OCI-LY7 (cell line): ENCODE data around the gene GOSR2. TPM values are rescaled to one million over a fixed set of nuclear protein-coding genes. Genes with fewer than 3 reads are reported as not detected.

ENCODE experiments used
- BruUV-seq: library from RNA; stranded (reverse); fragments of 400-500 nt; replicated peaks from 2 replicates; lab custom pipeline; 2021; lab: Mats Ljungman, UMichigan
- CTCF ChIA-PET: fragments of 300-600 bp; sonication (Branson Sonifier 250); formaldehyde crosslinking; loops from one replicate; lab custom pipeline; 2022; ENCODE audit warnings: antibody characterized with exemption; ENCODE audit not compliant: unreplicated experiment; lab: Charles Lee
- POLR2A ChIA-PET: fragments of 300-600 bp; sonication (Branson Sonifier 250); formaldehyde crosslinking; loops from one replicate; lab custom pipeline; 2022; ENCODE audit warnings: antibody characterized with exemption; lab: Charles Lee
- DNase-seq: peaks from one replicate; pipeline ENCODE4 v3.0.0-alpha.2; 2015; ENCODE audit warnings: low spot score
- H2AFZ ChIP-seq: fragments of 200-600 bp; sonication (generic), shearing (Covaris generic); 2 replicates; pipeline ENCODE4 v1.6.1; 2014; ENCODE audit warnings: mild to moderate bottlenecking, antibody characterized with exemption, low read length, moderate library complexity
- H3K27ac ChIP-seq: fragments of 200-600 bp; sonication (generic); 2 replicates; pipeline ENCODE4 v1.5.1; 2014; ENCODE audit warnings: mixed run types, low read depth, mild to moderate bottlenecking, moderate library complexity, low read length, inconsistent platforms; ENCODE audit not compliant: poor library complexity, severe bottlenecking
- H3K36me3 ChIP-seq: fragments of 200-600 bp; sonication (generic); 2 replicates; pipeline ENCODE4 v1.6.1; 2014; ENCODE audit warnings: mild to moderate bottlenecking, antibody characterized with exemption, low read length, moderate library complexity, mixed read lengths; ENCODE audit not compliant: insufficient read depth
- H3K4me1 ChIP-seq: fragments of 200-600 bp; sonication (generic); 2 replicates; pipeline ENCODE4 v1.5.1; 2014; ENCODE audit warnings: mild to moderate bottlenecking, low read length; ENCODE audit not compliant: insufficient read depth, poor library complexity, severe bottlenecking
- H3K4me2 ChIP-seq: fragments of 200-600 bp; sonication (generic); 2 replicates; pipeline ENCODE4 v1.6.1; 2014; ENCODE audit warnings: mild to moderate bottlenecking, low read length
- H3K4me3 ChIP-seq: fragments of 200-600 bp; sonication (generic); 2 replicates; pipeline ENCODE4 v1.5.1; 2014; ENCODE audit warnings: mild to moderate bottlenecking, low read depth, low read length; ENCODE audit not compliant: poor library complexity, severe bottlenecking
- H3K79me2 ChIP-seq: fragments of 200-600 bp; sonication (generic); 2 replicates; pipeline ENCODE4 v1.6.1; 2016; ENCODE audit warnings: low read depth, mild to moderate bottlenecking, low read length, moderate library complexity, mixed read lengths; ENCODE audit not compliant: insufficient read depth
- H3K9me2 ChIP-seq: fragments of 200-600 bp; sonication (generic); 2 replicates; pipeline ENCODE4 v1.6.1; 2016; ENCODE audit warnings: mild to moderate bottlenecking, low read length, mixed read lengths; ENCODE audit not compliant: insufficient read depth
- H3K9me3 ChIP-seq: fragments of 200-600 bp; sonication (generic); 2 replicates; pipeline ENCODE4 v1.6.1; 2014; ENCODE audit warnings: mild to moderate bottlenecking, mixed run types, low read length, mixed read lengths
- H4K20me1 ChIP-seq: fragments of 200-600 bp; sonication (generic); 2 replicates; pipeline ENCODE4 v1.6.1; 2014; ENCODE audit warnings: mild to moderate bottlenecking, antibody characterized with exemption, low read length, moderate library complexity, mixed read lengths; ENCODE audit not compliant: insufficient read depth
- EZH2phosphoT487 ChIP-seq: fragments of 200-600 bp; sonication (generic); IDR thresholded peaks from 2 replicates; pipeline ENCODE4 v1.6.1; 2018; ENCODE audit warnings: low read depth, borderline replicate concordance, mild to moderate bottlenecking, mixed run types, antibody characterized with exemption, low read length, moderate library complexity, mixed read lengths
- intact Hi-C: fragments of 100-400 bp; cut with micrococcal nuclease; formaldehyde crosslinking; loops from one replicate; pipeline ENCODE4 v1.10.0; 2022; ENCODE audit not compliant: unreplicated experiment
- total RNA-seq, 2 experiments: library from RNA; depleted of rRNA in 1 of 2; stranded (reverse); fragments of >200 nt in 1 of 2; shearing (Covaris generic) in 1 of 2; gene quantifications; 2 replicates each; pipeline ENCODE4 v1.2.3, GENCODE V29; 2014 to 2022
- TF ChIP-seq, protein P1 (sequence below): fragments of 200-600 bp; sonication (generic); conservative IDR thresholded peaks from 2 replicates; pipeline ENCODE4 v1.5.1; 2014; ENCODE audit warnings: mild to moderate bottlenecking, antibody characterized with exemption, low read length, moderate library complexity, mixed read lengths

Gene GOSR2
- total RNA-seq, 2 experiments from 2014 or later, result 46.5 to 62.8 TPM

DNA sequence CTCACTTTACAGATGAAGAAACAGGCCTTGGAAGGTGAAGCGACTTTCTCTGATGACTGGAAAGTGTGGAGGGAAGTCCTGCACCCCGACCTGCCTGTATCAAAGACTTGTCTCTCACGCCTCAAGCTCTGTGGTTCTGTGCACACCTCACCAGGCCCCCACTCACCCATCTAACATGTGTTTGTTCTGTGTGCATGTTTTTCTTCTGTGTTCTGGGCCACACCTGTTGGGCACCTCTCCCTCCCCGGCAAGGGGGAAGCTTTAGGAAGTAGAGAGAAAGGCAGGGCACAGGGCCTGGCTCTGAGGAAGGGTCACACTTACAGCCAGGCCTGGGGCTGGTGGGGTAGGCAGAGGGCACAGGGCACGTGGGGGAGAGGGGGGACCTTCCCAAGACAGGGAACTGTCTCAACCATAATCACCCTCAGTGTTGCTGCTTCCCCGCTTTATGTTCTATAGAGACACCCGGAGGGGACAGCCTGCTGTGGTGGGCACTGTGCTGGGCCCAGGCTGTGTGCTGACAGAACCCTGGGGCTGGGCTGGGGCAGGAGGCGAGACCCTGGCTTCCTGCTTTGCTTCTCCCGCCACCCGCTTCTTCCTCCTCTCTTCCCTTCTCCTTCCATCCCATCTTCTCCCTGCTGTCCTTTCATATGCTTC, 48.8 kb downstream of the GOSR2 start:
- BruUV-seq, result no TSS peak
- Histone ChIP-seq H3K36me3 (no peaks in the 10 kb centered on the region), H3K27ac (no peak overlapping the region), H3K9me2 (no peaks in the 10 kb centered on the region), H3K9me3 (no peaks in the 10 kb centered on the region), H4K20me1 (no peaks in the 10 kb centered on the region), H3K79me2 (no peaks in the 10 kb centered on the region), H3K4me3 (no peak overlapping the region), H3K4me2 (no peak overlapping the region), H2AFZ (no peak overlapping the region), H3K4me1 (peaks cover under 1% of the 10 kb centered on the region)
- no peak for DNase-seq
- POLR2A ChIA-PET, result interaction anchor here (0.6 to 0.7 kb wide), 3 partner anchors 12 to 296 kb away, joined by 3 read pairs; no protein-coding TSS in a partner anchor
- no peak for TF ChIP-seq EZH2phosphoT487
- TF ChIP-seq, protein P1, sequence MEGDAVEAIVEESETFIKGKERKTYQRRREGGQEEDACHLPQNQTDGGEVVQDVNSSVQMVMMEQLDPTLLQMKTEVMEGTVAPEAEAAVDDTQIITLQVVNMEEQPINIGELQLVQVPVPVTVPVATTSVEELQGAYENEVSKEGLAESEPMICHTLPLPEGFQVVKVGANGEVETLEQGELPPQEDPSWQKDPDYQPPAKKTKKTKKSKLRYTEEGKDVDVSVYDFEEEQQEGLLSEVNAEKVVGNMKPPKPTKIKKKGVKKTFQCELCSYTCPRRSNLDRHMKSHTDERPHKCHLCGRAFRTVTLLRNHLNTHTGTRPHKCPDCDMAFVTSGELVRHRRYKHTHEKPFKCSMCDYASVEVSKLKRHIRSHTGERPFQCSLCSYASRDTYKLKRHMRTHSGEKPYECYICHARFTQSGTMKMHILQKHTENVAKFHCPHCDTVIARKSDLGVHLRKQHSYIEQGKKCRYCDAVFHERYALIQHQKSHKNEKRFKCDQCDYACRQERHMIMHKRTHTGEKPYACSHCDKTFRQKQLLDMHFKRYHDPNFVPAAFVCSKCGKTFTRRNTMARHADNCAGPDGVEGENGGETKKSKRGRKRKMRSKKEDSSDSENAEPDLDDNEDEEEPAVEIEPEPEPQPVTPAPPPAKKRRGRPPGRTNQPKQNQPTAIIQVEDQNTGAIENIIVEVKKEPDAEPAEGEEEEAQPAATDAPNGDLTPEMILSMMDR, result no peak
- CTCF ChIA-PET, result interaction anchor here (0.6 to 0.7 kb wide), 2 partner anchors 11 to 20 kb away, joined by 3 read pairs; no protein-coding TSS in a partner anchor
- intact Hi-C loops, result no loop called here

DNA sequence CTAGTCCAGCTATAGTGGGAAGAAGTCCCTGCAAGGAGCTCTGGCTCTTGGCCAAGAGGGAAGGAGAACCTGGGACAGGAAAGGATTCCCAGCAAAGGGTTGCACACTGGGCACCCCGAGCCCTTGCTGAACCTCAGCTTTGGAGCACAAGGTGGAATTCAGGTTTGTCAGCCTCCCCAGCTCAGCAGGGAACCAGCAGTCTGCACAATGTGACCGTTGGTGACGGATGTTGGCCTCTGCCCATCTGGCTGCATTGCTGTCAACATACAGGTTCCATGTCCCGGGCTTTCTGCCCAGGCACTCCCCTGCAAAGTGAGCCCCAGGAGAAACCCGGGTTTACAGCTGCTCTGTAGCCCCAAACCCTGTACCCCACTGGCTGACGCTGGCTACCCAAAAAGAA, 49.4 kb downstream of the GOSR2 start:
- CTCF ChIA-PET, result no interaction called here
- Histone ChIP-seq H3K79me2 (no peaks in the 10 kb centered on the region), H3K9me2 (no peaks in the 10 kb centered on the region), H3K4me2 (no peak overlapping the region), H3K9me3 (no peaks in the 10 kb centered on the region), H3K4me3 (no peak overlapping the region), H4K20me1 (no peaks in the 10 kb centered on the region), H3K36me3 (no peaks in the 10 kb centered on the region), H2AFZ (no peak overlapping the region), H3K27ac (no peak overlapping the region), H3K4me1 (peaks cover 6% of the 10 kb centered on the region)
- BruUV-seq, result no TSS peak
- TF ChIP-seq, protein P1, result no peak
- TF ChIP-seq EZH2phosphoT487, result no peak
- DNase-seq, result no peak
- intact Hi-C loops, result no loop called here
- POLR2A ChIA-PET, result interaction anchor here (0.6 to 0.7 kb wide), 3 partner anchors 13 to 297 kb away, joined by 3 read pairs; no protein-coding TSS in a partner anchor

DNA sequence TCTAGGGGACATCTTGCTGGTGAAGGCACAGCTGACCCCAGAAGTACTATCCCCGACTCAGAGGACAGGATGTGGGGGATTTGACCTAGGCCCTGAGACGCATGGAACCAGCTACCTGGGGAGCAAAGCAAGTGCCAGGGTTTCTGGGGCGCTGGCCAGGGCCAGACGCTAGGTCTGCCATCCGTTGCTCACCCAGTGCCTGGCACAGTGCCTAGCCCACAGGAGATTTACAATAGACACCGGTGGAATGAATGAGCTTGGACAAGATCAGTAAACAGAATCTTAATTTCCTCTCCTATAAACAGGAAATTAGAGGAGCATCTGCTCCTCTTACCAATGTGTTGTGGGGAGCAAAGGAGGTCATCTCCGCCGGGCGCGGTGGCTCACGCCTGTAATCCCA, 51.1 kb downstream of the GOSR2 start:
- H3K4me1 ChIP-seq, result peaks cover 13% of the 10 kb centered on the region
- H4K20me1 ChIP-seq, result no peaks in the 10 kb centered on the region
- ChIA-PET CTCF (no interaction called here), POLR2A (interaction anchor here (0.6 kb wide), 1 partner anchor 17 kb away, joined by 3 read pairs; no protein-coding TSS in a partner anchor)
- no peaks in the 10 kb centered on the region for H3K36me3 ChIP-seq
- TF ChIP-seq EZH2phosphoT487, result no peak
- TF ChIP-seq, protein P1, result no peak
- no peaks in the 10 kb centered on the region for H3K9me3 ChIP-seq
- intact Hi-C loops, result no loop called here
- no peaks in the 10 kb centered on the region for H3K79me2 ChIP-seq
- H3K4me3 ChIP-seq, result no peak overlapping the region
- no peak overlapping the region for H2AFZ ChIP-seq
- no peak overlapping the region for H3K4me2 ChIP-seq
- H3K9me2 ChIP-seq, result no peaks in the 10 kb centered on the region
- BruUV-seq, result no TSS peak
- no peak for DNase-seq
- H3K27ac ChIP-seq, result no peak overlapping the region
